Gastrocnemius medialis (tissue), 4 donors: ENCODE data around the gene MPC1L. TPM values are rescaled to one million over a fixed set of nuclear protein-coding genes. Genes with fewer than 3 reads are reported as not detected.

Experiments
- ATAC-seq, 2 donors: fragments of 150-250 bp; one replicate each; pipeline ENCODE4 v1.9.1; 2016
- DNase-seq, 2 donors: peaks; one replicate each; pipeline ENCODE4 v3.0.0-alpha.2; 2019
- H3K27ac ChIP-seq, 4 donors: fragments of 200-600 bp; sonication (generic); 1 replicate in 1 of 4; 2 replicates in 3 of 4; pipeline ENCODE4 v1.5.1; 2016 to 2018; ENCODE audit warnings: mild to moderate bottlenecking in 2 of 4, moderate library complexity in 1 of 4
- H3K27me3 ChIP-seq, 3 donors: fragments of 200-600 bp; sonication (generic) in 2 of 3; 1 replicate in 1 of 3; 2 replicates in 2 of 3; pipeline versions ENCODE4 v1.5.1 to v1.6.0; 2016 to 2019; ENCODE audit warnings: mild to moderate bottlenecking in 1 of 3, moderate library complexity in 1 of 3
- H3K36me3 ChIP-seq, 2 donors: fragments of 200-600 bp; sonication (generic) in 1 of 2; one replicate each; pipeline ENCODE4 v1.5.1; 2017 to 2018
- H3K4me1 ChIP-seq, 2 donors: fragments of 200-600 bp; sonication (generic) in 1 of 2; one replicate each; pipeline ENCODE4 v1.5.1; 2016 to 2017; ENCODE audit warnings: mild to moderate bottlenecking in 2 of 2
- H3K4me3 ChIP-seq, 4 donors: fragments of 200-600 bp; sonication (generic) in 3 of 4; 1 replicate in 1 of 4; 2 replicates in 3 of 4; pipeline ENCODE4 v1.5.1; 2016 to 2019; ENCODE audit warnings: mild to moderate bottlenecking in 2 of 4
- H3K9me3 ChIP-seq, 3 donors: fragments of 200-600 bp; sonication (generic) in 2 of 3; 1 replicate in 1 of 3; 2 replicates in 2 of 3; pipeline ENCODE4 v1.5.1; 2016 to 2019
- CTCF ChIP-seq, 5 experiments: fragments of 450-650 bp in 3 of 5; fragments of 200-600 bp in 2 of 5; sonication (generic) in 2 of 5; IDR thresholded peaks in 4 of 5; conservative IDR thresholded peaks in 1 of 5; 1 replicate in 4 of 5; 2 replicates in 1 of 5; pipeline ENCODE4 v1.5.1; 2016 to 2019; ENCODE audit warnings: antibody characterized with exemption in 5 of 5, mild to moderate bottlenecking in 3 of 5, moderate library complexity in 3 of 5
- POLR2A ChIP-seq, 2 donors: fragments of 450-650 bp; IDR thresholded peaks; one replicate each; pipeline ENCODE4 v1.6.1; 2017; ENCODE audit warnings: antibody characterized with exemption in 2 of 2, mild to moderate bottlenecking in 2 of 2, moderate library complexity in 2 of 2
- in situ Hi-C, 4 donors: fragments of 200-750 bp; cut with MboI; loops; one replicate each; pipeline versions ENCODE4 v1.15.0 to v1.8.0; 2017; ENCODE audit warnings: low sequenced_read_pairs in 4 of 4
- intact Hi-C: fragments of 100-400 bp; cut with DNase I; formaldehyde crosslinking; loops from one replicate; pipeline ENCODE4 v1.15.1; 2023; ENCODE audit warnings: low total_unique reads
- total RNA-seq, 4 donors: library from RNA; depleted of rRNA; stranded (reverse); fragments of >200 nt; gene quantifications; one replicate each; pipeline versions ENCODE4 v1.1.0 to v1.2.3, GENCODE V29; 2016

Gene MPC1L
- total RNA-seq, 4 donors from 2014 or later: not detected

GRCh38 chrX:40661489-40661888 lies 38.3 kb downstream of the MPC1L start:
- Histone ChIP-seq H3K36me3 (peaks cover 0 to 39% of the 10 kb centered on the region in 2 donors), H3K27me3 (peaks cover 0 to 2% (median 0%) of the 10 kb centered on the region in 3 donors), H3K4me3 (no peak overlapping the region), H3K27ac (no peak overlapping the region), H3K4me1 (no peaks in the 10 kb centered on the region), H3K9me3 (no peaks in the 10 kb centered on the region)
- ATAC-seq (no peak), DNase-seq (no peak)
- in situ Hi-C loops (loop anchor here in 2 of 4 donors (10.0 to 25.0 kb wide), 2 partner anchors 133 to 451 kb away; no protein-coding TSS in a partner anchor), intact Hi-C loops (no loop called here)
- TF ChIP-seq POLR2A (IDR thresholded peaks at IDR 0.05) (no peak), CTCF (IDR thresholded peaks at IDR 0.05 in 4 of 5, conservative IDR thresholded peaks at IDR 0.05 in 1 of 5) (no peak)

GRCh38 chrX:40663078-40663740 lies 40.0 kb downstream of the MPC1L start:
- H3K9me3 ChIP-seq: no peaks in the 10 kb centered on the region
- ATAC-seq: no peak
- H3K4me3 ChIP-seq: no peak overlapping the region
- intact Hi-C loops (no loop called here), in situ Hi-C loops (loop anchor here in 2 of 4 donors (10.0 to 25.0 kb wide), 2 partner anchors 132 to 449 kb away; no protein-coding TSS in a partner anchor)
- peak overlapping the region in 1 of 4 donors; percentile 22 for H3K27ac ChIP-seq
- no peak for DNase-seq
- no peaks in the 10 kb centered on the region for H3K4me1 ChIP-seq
- H3K36me3 ChIP-seq: peaks cover 0 to 41% of the 10 kb centered on the region in 2 donors
- TF ChIP-seq CTCF (IDR thresholded peaks at IDR 0.05 in 4 of 5, conservative IDR thresholded peaks at IDR 0.05 in 1 of 5): no peak
- TF ChIP-seq POLR2A (IDR thresholded peaks at IDR 0.05): no peak
- peaks cover 0 to 2% (median 0%) of the 10 kb centered on the region in 3 donors for H3K27me3 ChIP-seq

GRCh38 chrX:40663880-40664630 lies 40.8 kb downstream of the MPC1L start:
- intact Hi-C loops: no loop called here
- ATAC-seq (peak in 1 of 2 donors; percentile 69), DNase-seq (peak in 1 of 2 donors; percentile 24)
- in situ Hi-C loops: loop anchor here in 2 of 4 donors (10.0 to 25.0 kb wide), 2 partner anchors 131 to 448 kb away; no protein-coding TSS in a partner anchor
- Histone ChIP-seq H3K27me3 (peaks cover 0 to under 1% (median 0%) of the 10 kb centered on the region in 3 donors), H3K27ac (peak overlapping the region; percentile 6 to 54 (median 23)), H3K9me3 (no peaks in the 10 kb centered on the region), H3K36me3 (peaks cover 0 to 41% of the 10 kb centered on the region in 2 donors), H3K4me3 (no peak overlapping the region), H3K4me1 (no peaks in the 10 kb centered on the region)
- TF ChIP-seq POLR2A (IDR thresholded peaks at IDR 0.05) (no peak), CTCF (IDR thresholded peaks at IDR 0.05 in 4 of 5, conservative IDR thresholded peaks at IDR 0.05 in 1 of 5) (peak in 4 of 5 experiments; percentile 22 to 62 (median 32))

- DNase-seq (no peak), ATAC-seq (no peak)
- no peak for TF ChIP-seq POLR2A (IDR thresholded peaks at IDR 0.05)
- peak in 1 of 5 experiments; percentile 14 for TF ChIP-seq CTCF (IDR thresholded peaks at IDR 0.05 in 4 of 5, conservative IDR thresholded peaks at IDR 0.05 in 1 of 5)
- in situ Hi-C loops (loop anchor here in 2 of 4 donors (10.0 to 25.0 kb wide), 2 partner anchors 441 to 444 kb away; no protein-coding TSS in a partner anchor), intact Hi-C loops (no loop called here)
- Histone ChIP-seq H3K9me3 (no peaks in the 10 kb centered on the region), H3K4me1 (peaks cover 0 to 6% of the 10 kb centered on the region in 2 donors), H3K27me3 (no peaks in the 10 kb centered on the region), H3K4me3 (no peak overlapping the region), H3K36me3 (peaks cover 0 to 37% of the 10 kb centered on the region in 2 donors), H3K27ac (peak overlapping the region in 1 of 4 donors; percentile 58)
Measured at GRCh38 chrX:40671126-40671525, 47.9 kb downstream of the MPC1L start.

Other genes starting within 250 kb of the MPC1L start
- 10 to 100 TPM; 23.2 to 40.1 (median 31.5) TPM for gene ATP6AP2, start 42.5 kb upstream of the MPC1L start, total RNA-seq
- 1 to 10 TPM; 4.1 to 8.7 (median 5.8) TPM for gene CXorf38, start 24.1 kb downstream of the MPC1L start, total RNA-seq
- 10 to 100 TPM; 19.8 to 27.0 (median 24.0) TPM for gene MED14, start 112.1 kb downstream of the MPC1L start, total RNA-seq